ENCODE measurements around the gene DRICH1. TPM values are rescaled to one million over a fixed set of nuclear protein-coding genes. Genes with fewer than 3 reads are reported as not detected.
A peak's percentile ranks its signal among the peaks of the same experiment; 100 is the strongest.
"Not testable (repeated sequence)": the region's sequence is repeated elsewhere in the genome, so short reads cannot be mapped to it uniquely, and the experiment has no call there.

Gene DRICH1
- total and polyA plus RNA-seq, 2 donors: 0.24 to 1.4 TPM

DNA sequence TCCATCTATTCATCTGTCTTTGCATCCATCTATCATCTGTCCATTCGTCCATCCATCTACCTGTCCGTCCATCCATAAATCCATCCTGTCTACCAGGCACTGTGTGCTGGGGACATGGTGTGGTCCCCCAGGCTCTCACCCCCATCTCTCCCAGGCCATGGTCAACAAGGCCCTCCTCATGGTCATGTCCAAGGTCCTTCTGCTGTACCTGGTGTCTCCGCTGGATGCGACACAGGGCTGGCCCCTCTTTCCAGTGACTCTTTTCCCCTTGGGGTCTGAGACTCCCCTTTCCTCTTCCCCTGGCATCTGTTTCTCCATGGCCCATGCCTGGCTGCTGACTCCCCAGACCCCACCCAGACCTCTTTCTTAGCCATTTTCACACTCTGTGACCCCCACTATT, 56.5 kb downstream of the DRICH1 start:
- DNase-seq (ENCODE audit: low read depth in 6 of 9, low spot score in 9 of 9): no peak
- peaks cover 8 to 19% of the 10 kb centered on the region in 2 donors for H3K4me1 ChIP-seq (ENCODE audit: control insufficient read depth in 2 of 2, insufficient read depth in 2 of 2, low read length in 2 of 2)
- H3K4me3 ChIP-seq (ENCODE audit: low read length in 2 of 2): no peak overlapping the region
- no peaks in the 10 kb centered on the region for H3K36me3 ChIP-seq (ENCODE audit: control insufficient read depth in 2 of 2, insufficient read depth in 2 of 2, low read length in 1 of 2)
- H3K9me3 ChIP-seq (ENCODE audit: control insufficient read depth in 2 of 2, insufficient read depth in 1 of 2, low read length in 1 of 2): no peaks in the 10 kb centered on the region
- H3K27me3 ChIP-seq (ENCODE audit: control insufficient read depth in 2 of 2, insufficient read depth in 1 of 2, low read length in 1 of 2): no peaks in the 10 kb centered on the region
- WGBS: 89% methylated on average over 4 of the region's 4 CpGs
- H3K27ac ChIP-seq (ENCODE audit: low read depth in 1 of 2, low read length in 1 of 2): no peak overlapping the region

DNA sequence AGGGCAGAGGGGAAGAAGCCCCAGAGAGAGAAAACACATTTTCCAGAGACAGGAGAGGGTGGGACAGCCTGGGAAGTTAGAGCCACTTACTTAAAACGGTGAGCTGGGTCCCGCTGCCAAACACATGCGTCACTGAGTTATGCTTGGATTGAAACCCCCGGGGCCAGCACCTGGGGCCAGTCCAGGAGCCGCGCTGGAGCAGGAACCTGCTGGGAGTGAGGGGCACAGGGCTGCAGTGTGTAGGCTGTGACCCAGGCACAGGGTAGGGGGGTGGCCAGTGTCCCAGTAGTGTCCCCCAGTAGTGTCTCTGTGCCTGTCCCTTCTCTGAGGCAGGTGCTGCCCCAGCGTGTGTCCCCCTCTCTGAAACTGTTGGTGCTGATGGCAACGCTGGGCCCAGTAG, 57.2 kb downstream of the DRICH1 start:
- no peak overlapping the region for H3K4me3 ChIP-seq (ENCODE audit: low read length in 2 of 2)
- H3K27ac ChIP-seq (ENCODE audit: low read depth in 1 of 2, low read length in 1 of 2): no peak overlapping the region
- H3K9me3 ChIP-seq (ENCODE audit: control insufficient read depth in 2 of 2, insufficient read depth in 1 of 2, low read length in 1 of 2): no peaks in the 10 kb centered on the region
- 72% methylated on average over 8 of the region's 8 CpGs for WGBS
- H3K4me1 ChIP-seq (ENCODE audit: control insufficient read depth in 2 of 2, insufficient read depth in 2 of 2, low read length in 2 of 2): peaks cover under 1 to 14% of the 10 kb centered on the region in 2 donors
- H3K36me3 ChIP-seq (ENCODE audit: control insufficient read depth in 2 of 2, insufficient read depth in 2 of 2, low read length in 1 of 2): no peaks in the 10 kb centered on the region
- no peaks in the 10 kb centered on the region for H3K27me3 ChIP-seq (ENCODE audit: control insufficient read depth in 2 of 2, insufficient read depth in 1 of 2, low read length in 1 of 2)
- DNase-seq (ENCODE audit: low read depth in 6 of 9, low spot score in 9 of 9): no peak

DNA sequence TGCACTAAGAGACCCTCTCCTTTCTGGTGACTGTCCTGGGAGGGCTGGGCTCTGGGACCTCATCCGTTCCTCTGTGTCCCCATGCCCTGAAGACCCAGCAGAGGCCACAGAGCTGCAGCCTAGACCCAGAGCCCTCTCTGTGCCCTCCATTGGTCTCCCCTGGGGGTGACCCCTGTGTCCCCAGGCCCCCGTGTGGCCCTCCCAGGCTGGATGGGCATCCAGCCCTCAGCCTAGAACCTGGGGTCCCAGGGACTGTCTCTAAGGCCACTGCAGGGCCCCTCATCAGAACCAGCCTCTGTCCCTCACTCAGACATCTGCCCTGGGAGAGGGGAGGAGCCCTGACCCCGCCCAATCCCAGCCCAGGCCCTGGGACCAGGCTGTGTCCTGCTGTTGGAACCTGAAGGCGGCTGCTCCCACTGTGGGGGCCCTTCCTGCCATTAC, 57.7 kb downstream of the DRICH1 start:
- no peak overlapping the region for H3K4me3 ChIP-seq (ENCODE audit: low read length in 2 of 2)
- no peak overlapping the region for H3K27ac ChIP-seq (ENCODE audit: low read depth in 1 of 2, low read length in 1 of 2)
- WGBS: 91% methylated on average over 4 of the region's 4 CpGs
- no peaks in the 10 kb centered on the region for H3K9me3 ChIP-seq (ENCODE audit: control insufficient read depth in 2 of 2, insufficient read depth in 1 of 2, low read length in 1 of 2)
- DNase-seq (ENCODE audit: low read depth in 6 of 9, low spot score in 9 of 9): no peak
- no peaks in the 10 kb centered on the region for H3K36me3 ChIP-seq (ENCODE audit: control insufficient read depth in 2 of 2, insufficient read depth in 2 of 2, low read length in 1 of 2)
- no peaks in the 10 kb centered on the region for H3K27me3 ChIP-seq (ENCODE audit: control insufficient read depth in 2 of 2, insufficient read depth in 1 of 2, low read length in 1 of 2)
- peaks cover 0 to 12% of the 10 kb centered on the region in 2 donors for H3K4me1 ChIP-seq (ENCODE audit: control insufficient read depth in 2 of 2, insufficient read depth in 2 of 2, low read length in 2 of 2)

DNA sequence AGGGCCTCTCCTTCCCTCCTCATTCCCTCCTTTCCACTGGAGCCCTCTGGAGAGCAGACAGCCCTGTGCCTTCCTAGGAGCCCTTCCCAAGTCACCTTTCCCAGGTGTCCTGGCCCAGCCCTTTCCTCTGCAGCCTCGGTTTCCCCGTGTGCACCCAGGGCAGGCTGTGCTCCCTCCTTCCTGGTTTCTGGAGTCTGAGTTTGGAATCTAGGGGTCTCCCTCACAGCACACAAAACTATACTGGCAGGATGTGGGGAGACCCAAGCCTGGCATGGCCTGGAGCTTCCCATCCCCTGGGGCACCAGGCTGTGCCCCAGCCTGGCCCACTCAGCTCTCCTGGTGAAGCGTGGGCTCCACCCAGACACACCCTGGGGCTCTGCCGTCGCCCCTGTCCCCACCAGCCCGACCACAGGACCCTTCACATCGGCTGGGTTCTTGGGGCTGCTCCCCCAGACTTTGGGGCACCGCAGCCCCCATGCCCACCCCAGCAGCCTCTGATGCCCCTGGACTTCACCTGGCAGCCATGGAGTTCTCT, 58.4 kb downstream of the DRICH1 start:
- not testable (repeated sequence) for H3K9me3 ChIP-seq (ENCODE audit: control insufficient read depth in 2 of 2, insufficient read depth in 1 of 2, low read length in 1 of 2); H3K27ac ChIP-seq (ENCODE audit: low read depth in 1 of 2, low read length in 1 of 2); H3K27me3 ChIP-seq (ENCODE audit: control insufficient read depth in 2 of 2, insufficient read depth in 1 of 2, low read length in 1 of 2); H3K36me3 ChIP-seq (ENCODE audit: control insufficient read depth in 2 of 2, insufficient read depth in 2 of 2, low read length in 1 of 2); DNase-seq (ENCODE audit: low read depth in 6 of 9, low spot score in 9 of 9); H3K4me3 ChIP-seq (ENCODE audit: low read length in 2 of 2)
- 55% methylated on average over 7 of the region's 8 CpGs for WGBS
- H3K4me1 ChIP-seq (ENCODE audit: control insufficient read depth in 2 of 2, insufficient read depth in 2 of 2, low read length in 2 of 2): peaks cover 0 to 12% of the 10 kb centered on the region in 2 donors

DNA sequence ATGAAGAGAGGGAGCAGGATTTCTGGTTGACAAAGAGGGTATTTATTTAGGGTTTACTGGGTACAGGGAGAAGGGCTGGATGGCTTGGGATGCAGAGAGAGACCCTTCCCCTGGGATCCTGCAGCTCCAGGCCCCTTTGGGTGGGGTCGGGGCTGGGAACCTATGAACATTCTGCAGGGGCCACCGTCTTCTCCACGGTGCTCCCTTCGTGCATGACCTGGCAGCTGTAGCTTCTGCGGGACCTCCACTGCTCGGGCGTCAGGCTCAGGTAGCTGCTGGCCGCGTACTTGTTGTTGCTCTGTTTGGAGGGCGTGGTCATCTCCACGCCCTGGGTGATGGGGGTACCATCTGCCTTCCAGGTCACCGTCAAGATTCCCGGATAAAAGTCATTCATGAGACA, 59.0 kb downstream of the DRICH1 start:
- not testable (repeated sequence) for H3K9me3 ChIP-seq (ENCODE audit: control insufficient read depth in 2 of 2, insufficient read depth in 1 of 2, low read length in 1 of 2); DNase-seq (ENCODE audit: low read depth in 6 of 9, low spot score in 9 of 9); H3K4me3 ChIP-seq (ENCODE audit: low read length in 2 of 2); H3K27me3 ChIP-seq (ENCODE audit: control insufficient read depth in 2 of 2, insufficient read depth in 1 of 2, low read length in 1 of 2); H3K36me3 ChIP-seq (ENCODE audit: control insufficient read depth in 2 of 2, insufficient read depth in 2 of 2, low read length in 1 of 2); H3K27ac ChIP-seq (ENCODE audit: low read depth in 1 of 2, low read length in 1 of 2); H3K4me1 ChIP-seq (ENCODE audit: control insufficient read depth in 2 of 2, insufficient read depth in 2 of 2, low read length in 2 of 2)
- WGBS: 92% methylated on average over 13 of the region's 13 CpGs

DNA sequence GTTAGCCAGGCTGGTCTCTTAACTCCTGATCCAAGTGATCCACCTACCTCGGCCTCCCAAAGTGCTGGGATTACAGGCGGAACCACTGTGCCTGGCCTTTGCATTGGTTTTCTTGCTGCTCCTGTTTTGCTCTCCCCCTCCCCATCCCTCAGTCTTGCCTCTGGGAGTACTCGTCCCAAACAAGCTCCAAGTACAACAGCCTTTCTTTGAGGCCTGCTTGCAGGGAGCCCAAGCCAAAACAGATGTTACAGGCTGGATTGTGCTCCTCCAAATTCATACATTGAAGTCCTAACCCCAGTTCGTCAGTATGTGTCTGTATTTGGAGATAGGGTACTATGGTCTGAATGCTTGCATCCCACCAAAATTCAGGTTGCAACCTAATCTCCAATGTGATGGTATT, 60.6 kb downstream of the DRICH1 start:
- Histone ChIP-seq H3K4me1 (ENCODE audit: control insufficient read depth in 2 of 2, insufficient read depth in 2 of 2, low read length in 2 of 2) (peaks cover 0 to 6% of the 10 kb centered on the region in 2 donors), H3K4me3 (ENCODE audit: low read length in 2 of 2) (no peak overlapping the region), H3K27ac (ENCODE audit: low read depth in 1 of 2, low read length in 1 of 2) (no peak overlapping the region), H3K9me3 (ENCODE audit: control insufficient read depth in 2 of 2, insufficient read depth in 1 of 2, low read length in 1 of 2) (no peaks in the 10 kb centered on the region), H3K27me3 (ENCODE audit: control insufficient read depth in 2 of 2, insufficient read depth in 1 of 2, low read length in 1 of 2) (peaks cover 3 to 15% of the 10 kb centered on the region in 2 donors), H3K36me3 (ENCODE audit: control insufficient read depth in 2 of 2, insufficient read depth in 2 of 2, low read length in 1 of 2) (no peaks in the 10 kb centered on the region)
- WGBS: 94% methylated on average over 4 of the region's 4 CpGs
- DNase-seq (ENCODE audit: low read depth in 6 of 9, low spot score in 9 of 9): no peak

DNA sequence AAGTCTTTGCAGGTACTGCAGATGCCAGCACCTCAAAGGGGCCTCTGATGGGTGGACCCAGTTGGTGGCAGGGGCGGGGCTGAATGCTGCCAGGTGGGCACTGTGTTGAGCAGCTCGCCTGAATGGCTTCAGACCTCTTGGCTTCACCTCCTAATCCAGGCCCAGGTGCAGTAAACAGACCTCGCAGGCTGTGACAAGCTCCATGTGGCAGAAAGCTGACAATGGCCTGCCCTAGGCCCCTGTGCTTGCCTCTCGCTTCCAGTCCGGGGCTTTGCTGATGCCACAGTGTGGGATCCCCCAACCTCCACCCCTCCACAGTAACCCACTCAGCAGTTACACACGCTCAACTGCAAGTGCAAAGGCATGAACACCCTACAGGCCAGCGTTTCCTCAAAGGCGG, 61.4 kb downstream of the DRICH1 start:
- peak in 1 of 9 donors; percentile 23 for DNase-seq (ENCODE audit: low read depth in 6 of 9, low spot score in 9 of 9)
- no peak overlapping the region for H3K4me3 ChIP-seq (ENCODE audit: low read length in 2 of 2)
- peaks cover 5 to 23% of the 10 kb centered on the region in 2 donors for H3K27me3 ChIP-seq (ENCODE audit: control insufficient read depth in 2 of 2, insufficient read depth in 1 of 2, low read length in 1 of 2)
- peaks cover 0 to 11% of the 10 kb centered on the region in 2 donors for H3K4me1 ChIP-seq (ENCODE audit: control insufficient read depth in 2 of 2, insufficient read depth in 2 of 2, low read length in 2 of 2)
- H3K36me3 ChIP-seq (ENCODE audit: control insufficient read depth in 2 of 2, insufficient read depth in 2 of 2, low read length in 1 of 2): no peaks in the 10 kb centered on the region
- H3K9me3 ChIP-seq (ENCODE audit: control insufficient read depth in 2 of 2, insufficient read depth in 1 of 2, low read length in 1 of 2): no peaks in the 10 kb centered on the region
- no peak overlapping the region for H3K27ac ChIP-seq (ENCODE audit: low read depth in 1 of 2, low read length in 1 of 2)
- 66% methylated on average over 8 of the region's 8 CpGs for WGBS

DNA sequence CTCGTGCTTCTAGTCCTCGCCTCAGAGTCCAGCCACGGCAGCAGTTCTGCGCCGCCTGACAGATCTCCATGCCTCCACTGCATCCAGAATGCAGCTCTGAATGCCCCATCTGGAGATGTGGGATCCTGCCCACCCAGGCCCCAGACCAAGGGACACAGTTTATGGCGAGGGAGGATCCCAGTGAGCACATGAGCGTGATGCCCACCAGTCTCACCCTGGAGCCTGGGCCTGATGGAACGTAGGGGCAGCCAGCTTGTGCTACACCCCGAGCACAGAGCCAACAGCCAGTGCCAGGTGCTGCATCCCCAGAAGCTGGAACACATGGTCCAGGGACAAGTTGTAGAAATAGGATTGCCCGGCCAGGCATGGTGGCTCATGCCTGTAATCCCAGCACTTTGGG, 62.4 kb downstream of the DRICH1 start:
- peaks cover 0 to 6% of the 10 kb centered on the region in 2 donors for H3K9me3 ChIP-seq (ENCODE audit: control insufficient read depth in 2 of 2, insufficient read depth in 1 of 2, low read length in 1 of 2)
- peaks cover 5 to 32% of the 10 kb centered on the region in 2 donors for H3K27me3 ChIP-seq (ENCODE audit: control insufficient read depth in 2 of 2, insufficient read depth in 1 of 2, low read length in 1 of 2)
- 98% methylated on average over 10 of the region's 10 CpGs for WGBS
- no peak for DNase-seq (ENCODE audit: low read depth in 6 of 9, low spot score in 9 of 9)
- H3K4me3 ChIP-seq (ENCODE audit: low read length in 2 of 2): no peak overlapping the region
- H3K36me3 ChIP-seq (ENCODE audit: control insufficient read depth in 2 of 2, insufficient read depth in 2 of 2, low read length in 1 of 2): no peaks in the 10 kb centered on the region
- no peak overlapping the region for H3K27ac ChIP-seq (ENCODE audit: low read depth in 1 of 2, low read length in 1 of 2)
- peaks cover 0 to 16% of the 10 kb centered on the region in 2 donors for H3K4me1 ChIP-seq (ENCODE audit: control insufficient read depth in 2 of 2, insufficient read depth in 2 of 2, low read length in 2 of 2)

DNA sequence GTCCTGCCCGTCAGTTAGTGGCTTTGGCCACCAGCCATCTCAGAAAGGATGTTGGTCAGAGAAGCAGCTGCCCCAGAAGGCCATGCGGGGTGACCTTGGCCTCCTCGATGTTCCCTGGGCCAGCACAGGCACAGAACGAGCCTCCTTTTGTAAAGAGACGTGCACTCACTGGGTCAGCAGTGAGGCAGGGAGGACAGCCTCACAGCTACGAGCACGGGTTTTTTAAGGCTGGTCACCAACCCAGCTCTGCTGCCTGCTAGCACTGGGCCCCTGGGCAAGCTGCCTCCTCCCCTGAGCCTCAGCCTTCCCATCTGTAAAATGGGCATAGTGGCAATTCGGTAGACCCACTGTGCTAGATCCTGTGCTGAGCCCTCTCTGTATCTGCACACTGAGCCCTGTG, 62.8 kb downstream of the DRICH1 start:
- Histone ChIP-seq H3K27me3 (ENCODE audit: control insufficient read depth in 2 of 2, insufficient read depth in 1 of 2, low read length in 1 of 2) (peaks cover 5 to 34% of the 10 kb centered on the region in 2 donors), H3K27ac (ENCODE audit: low read depth in 1 of 2, low read length in 1 of 2) (no peak overlapping the region), H3K9me3 (ENCODE audit: control insufficient read depth in 2 of 2, insufficient read depth in 1 of 2, low read length in 1 of 2) (peaks cover 0 to 6% of the 10 kb centered on the region in 2 donors), H3K36me3 (ENCODE audit: control insufficient read depth in 2 of 2, insufficient read depth in 2 of 2, low read length in 1 of 2) (no peaks in the 10 kb centered on the region), H3K4me3 (ENCODE audit: low read length in 2 of 2) (no peak overlapping the region), H3K4me1 (ENCODE audit: control insufficient read depth in 2 of 2, insufficient read depth in 2 of 2, low read length in 2 of 2) (peaks cover 0 to 16% of the 10 kb centered on the region in 2 donors)
- 89% methylated on average over 8 of the region's 8 CpGs for WGBS
- no peak for DNase-seq (ENCODE audit: low read depth in 6 of 9, low spot score in 9 of 9)
